NK-92 treated with Interleukin-12 subunit alpha and Interleukin-12 subunit beta, amount 100 ng/mL, for 24 hours (cell line): Measurements from ENCODE around the gene OR4E1.
"Not testable (repeated sequence)": the region's sequence is repeated elsewhere in the genome, so short reads cannot be mapped to it uniquely, and the experiment has no call there.

ENCODE experiments used
- DNase-seq: peaks from one replicate; lab custom pipeline; 2025; lab: John Stamatoyannopoulos, UW

Gene OR4E1

DNA sequence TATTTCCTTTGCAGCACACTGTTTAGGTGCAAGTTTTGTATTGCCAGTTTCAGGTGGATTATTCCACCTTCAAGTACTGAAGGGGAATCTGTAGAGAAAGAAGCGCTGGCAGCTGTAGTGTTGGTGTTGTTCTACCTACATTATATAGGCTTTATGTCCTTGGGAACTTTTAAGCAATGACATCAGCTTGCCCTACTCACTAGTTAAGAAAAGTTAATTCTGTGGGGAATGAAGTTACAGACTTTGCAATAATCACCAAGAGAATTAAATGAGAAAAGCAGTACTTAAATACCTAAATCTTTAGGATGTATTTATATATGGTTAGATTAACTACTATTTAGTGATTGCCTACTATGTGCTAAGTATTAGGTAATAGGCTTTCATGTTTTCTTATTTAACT lies at the start of gene OR4E1:
TSS of gene OR4E1 (minus strand) at position 101 of the 400 bp plus-strand sequence. CDS start 2,883 bp downstream, outside the sequence.
- no peak for DNase-seq

DNA sequence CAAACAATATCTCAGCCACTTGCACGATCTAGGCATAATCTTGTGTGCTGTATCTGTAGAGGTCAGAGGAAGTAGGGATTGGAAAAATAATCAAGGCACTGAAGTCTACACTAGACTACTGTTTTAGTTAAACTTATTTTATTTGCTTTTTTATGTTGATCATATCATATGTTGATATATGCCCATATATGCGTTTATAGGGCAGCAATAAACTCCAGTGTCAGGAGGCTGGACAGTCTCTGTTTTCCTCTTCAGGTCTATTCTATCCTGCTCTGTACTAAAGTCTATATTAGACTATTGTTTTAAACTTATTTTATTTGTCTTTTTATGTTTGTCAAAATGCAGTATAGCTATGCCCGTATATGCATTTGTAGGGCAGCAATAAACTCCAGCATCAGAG lies 47.9 kb upstream of the OR4E1 start:
- no peak for DNase-seq

DNA sequence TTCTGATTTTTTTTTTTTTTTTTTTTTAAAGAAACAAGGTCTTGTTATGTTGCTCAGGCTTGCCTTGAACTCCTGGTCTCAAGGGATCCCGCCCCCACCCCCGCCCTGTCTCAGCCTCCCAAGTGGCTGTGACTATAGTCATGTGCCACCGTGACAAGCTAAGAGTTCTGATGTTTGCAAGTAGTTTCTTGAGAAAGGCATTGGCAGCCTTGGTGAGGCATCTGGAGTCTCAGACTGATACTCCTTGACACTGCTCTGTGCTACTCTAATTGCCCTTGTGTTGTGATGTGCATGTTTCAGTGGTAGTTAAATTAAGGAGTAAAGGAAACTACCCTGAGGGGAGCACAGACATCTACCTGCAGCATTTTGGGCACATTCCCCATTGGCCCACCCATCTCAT lies 46.2 kb upstream of the OR4E1 start:
- no peak for DNase-seq

- DNase-seq: no peak
These were observed 40.8 kb upstream of the OR4E1 start for GRCh38 chr14:21714318-21714929.

DNA sequence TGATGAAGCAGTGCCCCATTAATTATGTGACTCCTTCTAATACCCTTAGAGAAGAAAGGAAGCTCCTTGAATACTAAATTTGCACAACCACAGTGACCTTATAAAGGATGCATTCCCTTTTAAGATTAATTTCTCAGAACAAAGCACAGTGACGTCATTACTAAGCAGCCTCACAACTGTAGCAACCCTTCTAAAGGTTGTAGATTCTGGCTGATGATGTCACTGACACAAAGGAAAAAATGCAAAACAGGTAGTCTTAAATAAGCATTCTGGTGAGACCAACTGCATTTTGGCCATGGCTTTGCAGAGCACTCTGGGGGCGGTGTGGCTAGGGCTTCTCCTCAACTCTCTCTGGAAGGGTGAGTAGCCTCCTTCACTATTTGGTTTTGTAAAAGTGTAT lies 38.4 kb upstream of the OR4E1 start:
- no peak for DNase-seq

DNA sequence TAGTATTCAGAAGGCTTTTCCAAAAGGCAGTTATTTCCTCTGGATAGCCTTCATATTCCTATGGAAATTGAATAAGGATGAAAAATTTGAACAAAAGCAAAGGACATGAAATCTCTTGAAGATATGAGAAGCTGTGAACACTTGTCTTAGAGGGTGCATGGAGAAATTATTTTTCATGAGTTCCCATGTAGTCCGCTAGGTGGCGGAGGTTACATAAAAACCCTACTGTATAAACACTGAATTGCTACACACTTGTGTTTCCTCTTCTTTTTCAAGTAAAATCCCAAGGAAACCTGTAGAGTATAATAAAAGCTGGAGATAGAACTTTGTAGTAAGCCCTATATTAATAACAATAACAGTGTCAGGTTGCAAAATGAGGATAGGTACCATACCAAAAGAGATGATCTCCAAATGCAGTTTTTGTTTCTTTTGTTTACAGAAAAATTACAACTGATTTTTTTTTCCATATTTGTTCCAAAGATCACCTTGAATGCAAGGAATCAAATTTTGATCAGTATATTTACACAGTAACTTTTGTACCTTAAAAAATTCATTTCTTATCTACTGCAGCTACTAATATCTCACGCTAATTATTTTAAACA lies 37.8 kb upstream of the OR4E1 start:
- DNase-seq: no peak

- no peak for DNase-seq
These were observed 30.7 kb upstream of the OR4E1 start for GRCh38 chr14:21704338-21704737.

DNA sequence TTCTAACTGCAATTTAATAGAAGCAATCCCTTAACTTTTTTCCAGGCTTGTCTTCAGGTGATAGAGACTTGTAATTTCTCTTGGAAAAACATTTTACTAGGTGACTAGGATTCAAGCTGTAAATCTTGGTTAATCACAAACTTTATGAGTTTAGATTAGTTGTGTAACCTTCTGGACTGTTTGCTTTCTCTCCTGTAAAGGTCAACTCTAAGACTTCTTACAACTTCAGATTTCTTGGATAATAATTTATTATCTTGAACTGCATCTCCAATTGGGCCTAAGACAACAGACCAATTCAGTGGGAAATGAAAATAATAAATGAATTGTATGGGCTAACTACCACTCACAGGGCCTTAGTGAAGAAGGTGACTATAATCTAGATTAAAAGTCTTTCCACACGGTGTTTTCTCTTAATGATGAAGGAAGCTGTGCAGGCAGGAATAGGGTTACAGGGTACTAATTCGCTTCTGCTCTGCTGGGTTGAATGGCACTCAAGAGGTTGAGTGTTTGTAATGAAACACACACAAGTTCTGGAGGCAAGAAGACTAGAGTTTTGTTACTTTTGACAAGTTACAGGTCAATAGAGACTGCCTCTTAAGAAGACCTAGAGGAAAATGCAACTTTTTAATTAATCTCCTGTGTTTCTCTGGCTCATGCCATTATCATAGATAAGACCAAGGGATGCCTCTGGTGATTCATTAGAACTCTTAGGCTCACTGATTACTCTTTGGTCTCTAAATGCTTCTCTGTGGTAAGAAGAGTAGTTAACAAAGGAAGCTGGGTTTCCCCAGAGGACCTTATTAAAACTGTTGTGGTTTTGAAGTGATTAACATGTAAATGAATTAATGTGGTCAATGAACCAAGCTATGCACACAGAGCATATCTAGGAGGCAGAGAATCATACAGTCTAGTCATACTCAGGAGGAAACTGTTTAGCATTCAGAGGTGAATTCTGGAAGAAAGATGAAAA lies 30.0 kb upstream of the OR4E1 start:
- no peak for DNase-seq

DNA sequence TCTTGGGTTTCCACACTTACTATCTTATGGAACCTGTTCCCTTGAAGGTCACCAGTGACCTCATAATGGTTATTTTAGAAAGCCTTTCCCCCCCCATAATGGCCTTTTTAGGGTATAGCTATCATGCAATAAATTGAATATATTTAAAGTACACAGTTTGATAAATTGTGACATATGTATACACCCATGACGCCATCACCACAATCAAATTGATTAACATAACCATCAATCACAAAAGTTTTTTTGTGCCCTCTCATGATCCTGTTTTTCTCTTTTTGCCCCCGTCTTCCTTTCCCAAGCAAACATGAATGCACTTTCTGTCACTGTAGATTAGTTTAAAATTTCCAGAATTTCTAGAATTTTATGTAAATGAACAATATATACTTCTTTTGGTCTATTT lies 28.7 kb upstream of the OR4E1 start:
- no peak for DNase-seq

- DNase-seq: no peak
These were observed 25.9 kb upstream of the OR4E1 start for GRCh38 chr14:21699551-21699950.

- DNase-seq: not testable (repeated sequence)
These were observed 24.9 kb upstream of the OR4E1 start for GRCh38 chr14:21698538-21698937.

DNA sequence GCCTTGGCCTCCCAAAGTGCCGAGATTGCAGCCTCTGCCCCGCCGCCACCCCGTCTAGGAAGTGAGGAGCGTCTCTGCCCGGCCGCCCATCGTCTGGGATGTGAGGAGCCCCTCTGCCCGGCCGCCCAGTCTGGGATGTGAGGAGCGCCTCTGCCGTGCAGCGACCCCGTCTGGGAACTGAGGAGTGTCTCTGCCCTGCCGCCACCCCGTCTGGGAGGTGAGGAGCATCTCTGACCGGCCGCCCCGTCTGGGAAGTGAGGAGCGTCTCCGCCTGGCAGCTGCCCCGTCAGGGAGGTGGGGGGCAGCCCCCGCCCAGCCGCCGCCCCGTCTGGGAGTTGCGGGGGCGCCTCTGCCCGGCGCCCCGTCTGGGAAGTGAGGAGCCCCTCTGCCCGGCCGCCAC lies 24.0 kb upstream of the OR4E1 start:
- not testable (repeated sequence) for DNase-seq

DNA sequence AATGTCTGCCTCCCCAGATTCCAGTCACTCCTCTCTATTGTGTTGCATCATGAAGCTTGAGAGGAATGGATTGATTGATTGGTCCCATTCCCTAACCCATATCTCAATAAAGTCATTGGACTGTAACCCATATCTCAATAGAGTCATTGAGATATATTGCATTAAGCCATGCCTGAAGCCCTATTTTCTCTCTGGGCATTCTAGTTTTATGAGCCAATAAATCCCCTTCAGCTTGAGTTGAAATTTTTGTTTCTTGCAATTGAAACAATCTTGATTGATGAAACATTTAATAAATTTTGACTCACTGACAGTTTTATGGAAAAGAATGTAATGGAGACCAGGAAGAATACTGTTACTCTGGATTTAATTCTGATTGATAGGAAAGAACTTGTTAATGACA lies 20.8 kb upstream of the OR4E1 start:
- no peak for DNase-seq

DNA sequence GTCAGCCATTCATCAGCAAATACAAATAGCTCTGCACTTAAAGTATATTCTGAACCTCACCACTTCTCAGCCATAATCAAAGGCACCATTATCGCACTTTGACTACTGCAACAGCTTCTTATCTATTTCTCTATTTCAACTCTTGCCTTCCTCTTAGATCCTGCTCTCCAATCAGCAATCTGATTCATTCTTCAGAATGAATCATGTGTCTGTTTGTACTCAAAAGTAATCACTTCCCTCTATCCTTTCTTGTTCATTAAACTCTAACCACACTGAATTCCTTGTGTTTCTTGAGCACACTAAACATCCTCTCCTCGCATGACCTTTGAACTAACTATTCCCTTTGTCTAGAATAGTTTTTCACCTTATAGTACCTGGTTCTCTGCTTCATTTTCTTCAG lies 12.8 kb upstream of the OR4E1 start:
- DNase-seq: no peak

- no peak for DNase-seq
These were observed 6.5 kb upstream of the OR4E1 start for GRCh38 chr14:21680072-21680471.

- DNase-seq: no peak
These were observed 1.9 kb upstream of the OR4E1 start for GRCh38 chr14:21675566-21675965.

DNA sequence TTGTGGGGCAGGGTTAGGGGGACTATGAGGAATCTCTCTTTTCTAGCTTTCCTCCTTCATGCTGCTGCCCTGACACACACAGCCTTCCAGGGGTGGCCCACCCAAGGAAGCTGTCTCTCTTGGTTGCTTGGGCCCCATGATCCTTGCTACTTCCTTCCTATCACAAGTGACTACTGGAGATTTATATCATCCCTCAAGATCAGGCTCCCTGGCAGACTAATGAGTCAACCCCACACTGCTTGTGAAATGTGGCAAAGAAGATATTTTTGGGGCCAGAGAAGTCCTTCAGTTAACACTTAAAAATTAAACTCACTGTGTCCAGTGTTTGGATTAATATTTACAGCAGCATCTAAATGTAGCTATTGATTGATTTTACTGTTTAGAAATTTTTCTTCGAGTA lies 1.5 kb downstream of the OR4E1 start:
- no peak for DNase-seq

DNA sequence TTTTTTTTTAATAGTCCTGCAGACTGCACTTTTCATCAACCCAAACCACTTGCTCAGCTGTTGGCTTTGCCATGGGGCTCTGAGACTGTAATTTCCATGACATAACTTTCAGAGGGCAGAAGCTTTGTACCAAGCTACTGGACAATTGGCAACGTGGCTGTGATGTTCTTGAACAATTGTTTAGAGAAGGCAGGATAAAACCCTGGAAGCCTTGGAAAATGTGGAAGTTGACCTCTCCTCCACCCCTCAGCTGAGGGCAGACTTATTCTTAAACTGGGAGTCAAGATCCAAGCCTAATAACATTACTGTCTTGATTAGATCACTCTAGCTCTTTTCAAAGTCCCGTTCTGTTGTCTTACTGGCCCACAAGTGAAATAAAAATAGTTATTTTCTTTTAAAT lies 2.2 kb downstream of the OR4E1 start:
- DNase-seq: no peak

DNA sequence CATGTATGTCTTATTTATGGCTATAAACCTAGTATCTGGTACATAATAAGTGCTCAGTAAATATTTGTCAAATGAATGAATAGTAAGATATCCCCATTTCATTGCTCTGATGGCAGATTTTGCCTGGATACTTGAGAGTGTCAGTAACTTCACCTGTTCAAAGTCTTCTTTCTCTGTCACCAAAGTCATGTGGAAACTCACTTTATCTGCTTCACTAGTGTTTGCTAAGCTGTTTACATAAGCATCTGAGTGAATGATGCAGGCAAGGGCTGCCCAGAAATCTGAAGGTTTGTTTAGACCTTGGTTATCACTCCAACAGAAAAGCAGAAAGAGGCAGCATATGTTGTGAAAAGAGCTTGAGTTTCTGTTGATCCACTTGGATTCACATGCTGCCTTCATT lies 4.3 kb downstream of the OR4E1 start:
- DNase-seq: no peak

- DNase-seq: no peak
These were observed 5.2 kb downstream of the OR4E1 start for GRCh38 chr14:21668377-21668776.

- no peak for DNase-seq
These were observed 16.6 kb downstream of the OR4E1 start for GRCh38 chr14:21656980-21657379.

DNA sequence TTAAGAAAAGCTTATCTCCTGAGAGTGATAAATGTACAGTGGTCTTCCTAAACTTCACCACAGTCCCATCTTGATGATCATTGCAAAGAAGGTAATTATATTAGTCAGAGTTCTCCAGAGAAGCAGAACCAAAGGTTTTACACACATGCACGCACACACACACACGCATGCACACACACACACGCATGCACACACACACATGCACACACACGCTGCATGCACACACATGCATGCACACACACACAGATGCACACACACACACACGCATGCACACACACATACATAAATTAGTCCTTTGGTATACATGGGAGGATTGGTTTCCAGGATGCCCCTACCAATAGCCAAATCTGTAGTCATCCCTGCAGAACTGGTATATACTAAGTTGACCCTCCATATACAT lies 19.4 kb downstream of the OR4E1 start:
- DNase-seq: no peak

GRCh38 chr14:21653331-21653885 lies 20.2 kb downstream of the OR4E1 start, which contains the start of gene OR4E2:
Gene OR4E2 (plus strand): TSS chr14:21653835. CDS start chr14:21665083, 11,248 bp downstream.
- DNase-seq: no peak
